ENCODE data around the gene MUSK.
"Not testable (repeated sequence)": the region's sequence is repeated elsewhere in the genome, so short reads cannot be mapped to it uniquely, and the experiment has no call there.

The MUSK gene

GRCh38 chr9:110668570-110669167, at the start of gene MUSK:
Gene MUSK, plus strand, starts transcription at chr9:110668791. Its CDS starts 114 bp downstream, at chr9:110668905.
- DNase-seq, result no peak

GRCh38 chr9:110619831-110620230, 48.8 kb upstream of the MUSK start:
- DNase-seq, result no peak

- DNase-seq, result no peak
Observed at GRCh38 chr9:110620726-110621125, 47.9 kb upstream of the MUSK start.

GRCh38 chr9:110622368-110622767, 46.2 kb upstream of the MUSK start:
- DNase-seq, result no peak

GRCh38 chr9:110623462-110624025, 45.0 kb upstream of the MUSK start:
- no peak for DNase-seq

GRCh38 chr9:110626101-110626829, 42.3 kb upstream of the MUSK start:
- peak; percentile 8 for DNase-seq

GRCh38 chr9:110635589-110635988, 33.0 kb upstream of the MUSK start:
- DNase-seq, result no peak

- DNase-seq, result no peak
Observed at GRCh38 chr9:110638381-110638954, 30.1 kb upstream of the MUSK start.

- no peak for DNase-seq
Observed at GRCh38 chr9:110640736-110641135, 27.9 kb upstream of the MUSK start.

- DNase-seq, result no peak
Observed at GRCh38 chr9:110641293-110641692, 27.3 kb upstream of the MUSK start.

- DNase-seq, result no peak
Observed at GRCh38 chr9:110648696-110649095, 19.9 kb upstream of the MUSK start.

- DNase-seq, result no peak
Observed at GRCh38 chr9:110650261-110650660, 18.3 kb upstream of the MUSK start.

GRCh38 chr9:110650991-110651411, 17.6 kb upstream of the MUSK start:
- DNase-seq, result no peak

- no peak for DNase-seq
Observed at GRCh38 chr9:110655754-110656641, 12.6 kb upstream of the MUSK start.

GRCh38 chr9:110659891-110660541, 8.6 kb upstream of the MUSK start:
- DNase-seq, result no peak

- no peak for DNase-seq
Observed at GRCh38 chr9:110669433-110669832, 842 bp downstream of the MUSK start.

GRCh38 chr9:110671849-110672248, 3.3 kb downstream of the MUSK start:
- no peak for DNase-seq

GRCh38 chr9:110672873-110673510, 4.4 kb downstream of the MUSK start:
- no peak for DNase-seq

- DNase-seq, result no peak
Observed at GRCh38 chr9:110687497-110687896, 18.9 kb downstream of the MUSK start.

GRCh38 chr9:110688329-110688728, 19.7 kb downstream of the MUSK start:
- no peak for DNase-seq

- DNase-seq, result no peak
Observed at GRCh38 chr9:110691002-110691549, 22.5 kb downstream of the MUSK start.

- not testable (repeated sequence) for DNase-seq
Observed at GRCh38 chr9:110695846-110696245, 27.3 kb downstream of the MUSK start.
